NCI-H446 treated with DMSO at 0.1 percent for 48 hours (cell line): Measurements from ENCODE around the gene FHL1.
"Not testable (repeated sequence)": the region's sequence is repeated elsewhere in the genome, so short reads cannot be mapped to it uniquely, and the experiment has no call there.

ENCODE experiments used
- DNase-seq: peaks from one replicate; lab custom pipeline; 2025; lab: John Stamatoyannopoulos, UW

Gene FHL1

GRCh38 chrX:136209016-136209738 lies 61.8 kb downstream of the FHL1 start:
- DNase-seq = no peak

- DNase-seq = no peak
These were observed 62.4 kb downstream of the FHL1 start for GRCh38 chrX:136209751-136210150.

GRCh38 chrX:136210243-136210642 lies 62.9 kb downstream of the FHL1 start:
- DNase-seq = no peak

GRCh38 chrX:136210806-136211205 lies 63.5 kb downstream of the FHL1 start:
- no peak for DNase-seq

- no peak for DNase-seq
These were observed 64.6 kb downstream of the FHL1 start for GRCh38 chrX:136211766-136212556.

- no peak for DNase-seq
These were observed 65.3 kb downstream of the FHL1 start for GRCh38 chrX:136212557-136213111.

GRCh38 chrX:136214551-136214950 lies 67.2 kb downstream of the FHL1 start:
- no peak for DNase-seq

- DNase-seq = no peak
These were observed 68.2 kb downstream of the FHL1 start for GRCh38 chrX:136215559-136215958.

GRCh38 chrX:136219893-136220292 lies 72.6 kb downstream of the FHL1 start:
- no peak for DNase-seq

- no peak for DNase-seq
These were observed 73.2 kb downstream of the FHL1 start for GRCh38 chrX:136220540-136220939.

GRCh38 chrX:136220951-136221350 lies 73.6 kb downstream of the FHL1 start:
- DNase-seq = no peak

- DNase-seq = no peak
These were observed 74.6 kb downstream of the FHL1 start for GRCh38 chrX:136221851-136222513.

- DNase-seq = no peak
These were observed 79.7 kb downstream of the FHL1 start for GRCh38 chrX:136227074-136227473.

GRCh38 chrX:136227948-136228838 lies 80.9 kb downstream of the FHL1 start:
- DNase-seq = no peak

- no peak for DNase-seq
These were observed 81.5 kb downstream of the FHL1 start for GRCh38 chrX:136228839-136229207.

- no peak for DNase-seq
These were observed 89.7 kb downstream of the FHL1 start for GRCh38 chrX:136237074-136237473.

GRCh38 chrX:136237849-136238248 lies 90.5 kb downstream of the FHL1 start:
- not testable (repeated sequence) for DNase-seq

- DNase-seq = no peak
These were observed 98.9 kb downstream of the FHL1 start for GRCh38 chrX:136246201-136246600.

- no peak for DNase-seq
These were observed 103.1 kb downstream of the FHL1 start for GRCh38 chrX:136250191-136251040.
